ENCODE results near the gene RNF126.
"Not testable (repeated sequence)": the region's sequence is repeated elsewhere in the genome, so short reads cannot be mapped to it uniquely, and the experiment has no call there.

The RNF126 gene

DNA sequence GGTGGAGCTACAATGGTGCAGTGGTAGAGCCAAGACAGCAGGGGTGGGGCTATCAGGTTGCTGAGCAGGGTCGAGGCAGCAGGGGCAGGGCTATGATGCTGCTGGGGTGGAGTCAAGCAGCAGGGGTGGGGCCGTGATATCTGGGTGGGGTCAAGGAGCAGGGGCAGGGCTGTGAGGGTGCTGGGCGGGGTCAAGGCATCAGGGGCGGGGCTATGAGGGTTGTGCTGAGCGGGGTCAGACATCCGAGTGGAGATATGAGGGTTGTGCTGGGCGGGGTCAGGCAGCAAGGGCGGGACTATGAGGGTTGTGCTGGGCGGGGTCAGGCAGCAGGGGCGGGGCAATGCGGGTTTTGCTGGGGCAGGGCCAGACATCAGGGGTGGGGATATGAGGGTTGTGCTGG, 58.7 kb downstream of the RNF126 start:
- Histone ChIP-seq H3K27ac (ENCODE audit: poor library complexity, severe bottlenecking) (no peak overlapping the region), H3K9me3 (ENCODE audit: severe bottlenecking) (no peaks in the 10 kb centered on the region), H3K36me3 (ENCODE audit: low read depth) (no peaks in the 10 kb centered on the region), H3K27me3 (ENCODE audit: insufficient read depth, poor library complexity, severe bottlenecking) (no peaks in the 10 kb centered on the region), H3K4me1 (ENCODE audit: insufficient read depth, poor library complexity, severe bottlenecking) (no peaks in the 10 kb centered on the region), H3K4me3 (ENCODE audit: severe bottlenecking) (no peak overlapping the region)
- no peak for DNase-seq (ENCODE audit: low spot score)
- ATAC-seq (ENCODE audit: low read depth), result peak; percentile 29; the same call in 1 of the 3 replicates
- TF ChIP-seq, protein P1, sequence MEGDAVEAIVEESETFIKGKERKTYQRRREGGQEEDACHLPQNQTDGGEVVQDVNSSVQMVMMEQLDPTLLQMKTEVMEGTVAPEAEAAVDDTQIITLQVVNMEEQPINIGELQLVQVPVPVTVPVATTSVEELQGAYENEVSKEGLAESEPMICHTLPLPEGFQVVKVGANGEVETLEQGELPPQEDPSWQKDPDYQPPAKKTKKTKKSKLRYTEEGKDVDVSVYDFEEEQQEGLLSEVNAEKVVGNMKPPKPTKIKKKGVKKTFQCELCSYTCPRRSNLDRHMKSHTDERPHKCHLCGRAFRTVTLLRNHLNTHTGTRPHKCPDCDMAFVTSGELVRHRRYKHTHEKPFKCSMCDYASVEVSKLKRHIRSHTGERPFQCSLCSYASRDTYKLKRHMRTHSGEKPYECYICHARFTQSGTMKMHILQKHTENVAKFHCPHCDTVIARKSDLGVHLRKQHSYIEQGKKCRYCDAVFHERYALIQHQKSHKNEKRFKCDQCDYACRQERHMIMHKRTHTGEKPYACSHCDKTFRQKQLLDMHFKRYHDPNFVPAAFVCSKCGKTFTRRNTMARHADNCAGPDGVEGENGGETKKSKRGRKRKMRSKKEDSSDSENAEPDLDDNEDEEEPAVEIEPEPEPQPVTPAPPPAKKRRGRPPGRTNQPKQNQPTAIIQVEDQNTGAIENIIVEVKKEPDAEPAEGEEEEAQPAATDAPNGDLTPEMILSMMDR (IDR thresholded peaks at IDR 0.05; ENCODE audit: poor library complexity, severe bottlenecking), result no peak

DNA sequence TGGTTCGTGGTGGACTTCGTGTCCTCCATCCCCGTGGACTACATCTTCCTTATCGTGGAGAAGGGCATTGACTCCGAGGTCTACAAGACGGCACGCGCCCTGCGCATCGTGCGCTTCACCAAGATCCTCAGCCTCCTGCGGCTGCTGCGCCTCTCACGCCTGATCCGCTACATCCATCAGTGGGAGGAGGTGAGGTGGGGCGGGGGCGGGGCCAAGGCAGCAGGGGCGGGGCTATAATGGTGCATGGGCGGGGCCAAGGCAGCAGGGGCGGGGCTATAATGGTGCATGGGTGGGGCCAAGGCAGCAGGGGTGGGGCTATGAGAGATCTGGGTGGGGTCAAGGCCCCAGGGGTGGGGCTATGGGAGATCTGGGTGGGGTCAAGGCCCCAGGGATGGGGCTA, 59.2 kb downstream of the RNF126 start:
- not testable (repeated sequence) for H3K9me3 ChIP-seq (ENCODE audit: severe bottlenecking); ATAC-seq (ENCODE audit: low read depth); H3K27me3 ChIP-seq (ENCODE audit: insufficient read depth, poor library complexity, severe bottlenecking); H3K4me3 ChIP-seq (ENCODE audit: severe bottlenecking); H3K27ac ChIP-seq (ENCODE audit: poor library complexity, severe bottlenecking); H3K36me3 ChIP-seq (ENCODE audit: low read depth); H3K4me1 ChIP-seq (ENCODE audit: insufficient read depth, poor library complexity, severe bottlenecking); DNase-seq (ENCODE audit: low spot score)

DNA sequence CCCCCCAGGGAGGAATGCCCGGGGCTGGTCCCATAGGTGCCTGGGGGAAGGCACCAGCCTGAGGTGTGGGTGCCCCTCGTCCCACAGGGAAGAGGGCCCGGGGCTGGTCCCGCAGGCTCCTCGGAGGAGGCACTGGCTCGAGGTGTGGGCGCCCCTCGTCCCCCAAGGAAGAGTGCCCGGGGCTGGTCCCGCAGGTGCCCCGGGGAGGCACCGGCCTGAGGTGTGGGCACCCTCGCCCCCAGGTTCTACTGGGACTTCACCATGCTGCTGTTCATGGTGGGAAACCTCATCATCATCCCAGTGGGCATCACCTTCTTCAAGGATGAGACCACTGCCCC, 59.7 kb downstream of the RNF126 start:
- not testable (repeated sequence) for H3K36me3 ChIP-seq (ENCODE audit: low read depth)

DNA sequence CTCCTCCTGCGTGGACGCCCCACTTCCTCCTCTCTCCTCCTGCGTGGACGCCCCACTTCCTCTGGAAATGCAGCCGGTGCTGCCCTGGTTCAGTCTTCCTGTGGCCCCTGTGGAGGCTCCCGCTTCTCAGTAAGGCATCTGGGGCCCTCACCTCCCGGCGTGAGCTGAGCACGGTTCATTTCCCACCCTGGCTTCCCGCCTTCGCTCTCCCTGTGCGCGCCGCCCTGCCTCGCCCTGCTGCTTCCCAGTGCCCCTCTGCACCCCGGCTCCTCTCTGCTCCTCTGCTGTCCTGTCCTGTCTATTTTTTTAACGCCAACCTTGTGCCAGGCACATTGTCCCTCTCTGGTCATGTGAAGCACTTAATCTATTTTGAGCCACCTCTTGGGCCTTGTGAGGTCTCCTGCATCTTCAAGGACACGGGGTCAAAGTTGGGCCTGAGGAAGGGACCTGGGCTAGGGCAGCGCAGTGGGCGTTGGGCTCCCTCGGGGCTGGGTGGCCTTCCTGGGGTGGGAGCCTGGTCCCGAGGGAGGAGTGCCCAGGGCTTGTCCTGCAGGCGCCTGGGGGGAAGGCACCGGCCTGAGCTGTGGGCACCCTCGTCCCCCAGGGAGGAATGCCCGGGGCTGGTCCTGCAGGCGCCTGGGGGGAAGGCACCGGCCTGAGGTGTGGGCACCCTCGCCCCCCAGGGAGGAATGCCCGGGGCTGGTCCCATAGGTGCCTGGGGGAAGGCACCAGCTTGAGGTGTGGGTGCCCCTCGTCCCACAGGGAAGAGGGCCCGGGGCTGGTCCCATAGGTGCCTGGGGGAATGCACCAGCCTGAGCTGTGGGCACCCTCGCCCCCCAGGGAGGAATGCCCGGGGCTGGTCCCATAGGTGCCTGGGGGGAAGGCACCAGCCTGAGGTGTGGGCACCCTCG, 60.4 kb downstream of the RNF126 start:
- Histone ChIP-seq H3K4me1 (ENCODE audit: insufficient read depth, poor library complexity, severe bottlenecking) (no peaks in the 10 kb centered on the region), H3K9me3 (ENCODE audit: severe bottlenecking) (no peaks in the 10 kb centered on the region), H3K36me3 (ENCODE audit: low read depth) (no peaks in the 10 kb centered on the region), H3K27me3 (ENCODE audit: insufficient read depth, poor library complexity, severe bottlenecking) (no peaks in the 10 kb centered on the region), H3K4me3 (ENCODE audit: severe bottlenecking) (no peak overlapping the region), H3K27ac (ENCODE audit: poor library complexity, severe bottlenecking) (no peak overlapping the region)
- no peak for ATAC-seq (ENCODE audit: low read depth)
- TF ChIP-seq, protein P1 (IDR thresholded peaks at IDR 0.05; ENCODE audit: poor library complexity, severe bottlenecking), result no peak
- DNase-seq (ENCODE audit: low spot score), result no peak

More for the DNA sequence above, 59.7 kb downstream of the RNF126 start:
- not testable (repeated sequence) for ATAC-seq (ENCODE audit: low read depth); H3K9me3 ChIP-seq (ENCODE audit: severe bottlenecking); H3K4me1 ChIP-seq (ENCODE audit: insufficient read depth, poor library complexity, severe bottlenecking); DNase-seq (ENCODE audit: low spot score); H3K4me3 ChIP-seq (ENCODE audit: severe bottlenecking); H3K27ac ChIP-seq (ENCODE audit: poor library complexity, severe bottlenecking); H3K27me3 ChIP-seq (ENCODE audit: insufficient read depth, poor library complexity, severe bottlenecking)

DNA sequence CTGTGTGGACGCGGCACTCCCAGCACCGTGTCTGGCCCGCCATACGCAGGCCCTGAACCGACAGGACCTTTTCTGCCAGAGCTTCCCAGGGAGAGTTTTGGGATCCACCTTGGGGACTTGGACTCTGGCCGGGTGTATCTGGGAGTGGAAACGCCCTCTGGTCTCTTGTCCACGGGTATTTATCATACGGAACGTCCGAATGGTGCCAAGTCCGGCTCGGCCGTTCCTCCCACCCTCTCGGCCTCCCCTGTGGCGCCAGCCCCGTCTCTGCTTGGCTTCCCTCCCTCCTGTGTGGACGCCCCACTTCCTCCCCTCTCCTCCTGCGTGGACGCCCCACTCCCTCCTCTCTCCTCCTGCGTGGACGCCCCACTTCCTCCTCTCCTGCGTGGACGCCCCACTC, 61.2 kb downstream of the RNF126 start:
- H3K4me3 ChIP-seq (ENCODE audit: severe bottlenecking), result no peak overlapping the region
- DNase-seq (ENCODE audit: low spot score), result no peak
- H3K27me3 ChIP-seq (ENCODE audit: insufficient read depth, poor library complexity, severe bottlenecking), result no peaks in the 10 kb centered on the region
- no peaks in the 10 kb centered on the region for H3K4me1 ChIP-seq (ENCODE audit: insufficient read depth, poor library complexity, severe bottlenecking)
- no peaks in the 10 kb centered on the region for H3K9me3 ChIP-seq (ENCODE audit: severe bottlenecking)
- TF ChIP-seq, protein P1 (IDR thresholded peaks at IDR 0.05; ENCODE audit: poor library complexity, severe bottlenecking), result no peak
- no peak for ATAC-seq (ENCODE audit: low read depth)
- H3K36me3 ChIP-seq (ENCODE audit: low read depth), result no peaks in the 10 kb centered on the region
- H3K27ac ChIP-seq (ENCODE audit: poor library complexity, severe bottlenecking), result no peak overlapping the region

DNA sequence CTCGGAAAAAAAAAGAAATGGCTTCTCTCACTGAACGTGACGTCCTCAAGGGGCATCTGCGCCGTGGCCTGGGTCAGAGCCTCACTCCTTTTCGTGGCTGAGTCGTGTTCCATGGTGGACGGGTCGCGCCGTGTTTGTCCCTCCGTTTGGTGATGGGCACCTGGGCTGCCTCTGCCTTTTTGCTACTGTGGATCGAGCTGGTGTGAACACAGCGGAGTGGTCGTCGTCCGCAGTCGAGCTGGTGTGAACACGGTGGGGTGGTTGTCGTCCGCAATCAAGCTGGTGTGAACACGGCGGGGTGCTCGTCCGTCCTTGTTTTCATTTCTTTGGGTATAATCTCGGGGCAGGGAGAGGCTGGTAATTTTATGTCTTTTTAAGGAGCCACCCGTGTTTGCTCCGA, 61.7 kb downstream of the RNF126 start:
- no peak overlapping the region for H3K27ac ChIP-seq (ENCODE audit: poor library complexity, severe bottlenecking)
- no peak for ATAC-seq (ENCODE audit: low read depth)
- no peak for DNase-seq (ENCODE audit: low spot score)

More for the DNA sequence above, 61.7 kb downstream of the RNF126 start:
- Histone ChIP-seq H3K27me3 (ENCODE audit: insufficient read depth, poor library complexity, severe bottlenecking) (no peaks in the 10 kb centered on the region), H3K4me1 (ENCODE audit: insufficient read depth, poor library complexity, severe bottlenecking) (no peaks in the 10 kb centered on the region), H3K36me3 (ENCODE audit: low read depth) (no peaks in the 10 kb centered on the region), H3K9me3 (ENCODE audit: severe bottlenecking) (no peaks in the 10 kb centered on the region), H3K4me3 (ENCODE audit: severe bottlenecking) (no peak overlapping the region)
- TF ChIP-seq, protein P1 (IDR thresholded peaks at IDR 0.05; ENCODE audit: poor library complexity, severe bottlenecking), result no peak

Data from RWPE2 (cell line).